DMS53 treated with DMSO at 0.1 percent for 48 hours (cell line): ENCODE results near the gene GPX4.

Experiments
- DNase-seq: peaks from one replicate; lab custom pipeline; 2025; ENCODE audit not compliant: unreplicated experiment; lab: John Stamatoyannopoulos, UW

Gene GPX4

DNA sequence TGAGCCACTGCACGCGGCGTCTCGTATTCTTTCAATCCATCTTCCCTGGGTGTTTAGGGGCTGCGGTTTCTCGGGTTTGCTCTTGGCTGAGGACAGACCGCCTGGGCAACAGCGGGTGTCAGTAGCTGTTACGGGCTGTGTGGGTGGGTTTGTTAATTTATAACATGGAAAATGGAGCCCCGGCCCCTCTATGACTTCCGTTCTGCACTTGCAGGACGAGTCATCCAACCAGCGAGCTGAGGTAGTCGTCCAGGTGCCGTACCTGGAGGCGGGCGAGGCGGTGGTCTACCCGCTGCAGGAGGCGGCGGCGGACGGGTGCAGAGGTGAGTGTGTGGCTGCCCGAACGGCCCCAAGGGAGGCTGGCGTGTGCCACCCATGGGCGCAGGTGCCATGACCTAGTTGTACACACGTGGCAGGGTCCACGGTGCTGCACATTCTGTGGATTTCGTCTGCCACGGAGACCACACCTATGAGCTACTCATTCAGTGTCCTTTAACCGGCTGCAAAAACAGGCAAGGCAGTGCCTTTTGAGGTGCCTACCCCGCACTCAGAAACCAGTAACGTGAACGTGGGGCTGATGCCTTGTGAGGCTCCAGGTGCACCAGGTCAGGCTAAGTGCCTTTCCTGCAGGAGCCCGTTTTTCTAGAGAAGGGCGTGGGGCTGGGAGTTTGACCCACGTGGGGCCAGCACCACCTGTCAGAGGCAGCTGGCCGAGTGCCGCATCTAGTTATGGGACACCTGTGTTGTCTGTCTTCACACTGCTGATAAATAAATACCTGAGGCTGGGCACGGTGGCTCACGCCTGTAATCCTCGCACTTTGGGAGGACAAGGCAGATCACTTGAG is 19.5 kb upstream of the GPX4 start:
- peak; percentile 43 for DNase-seq

DNA sequence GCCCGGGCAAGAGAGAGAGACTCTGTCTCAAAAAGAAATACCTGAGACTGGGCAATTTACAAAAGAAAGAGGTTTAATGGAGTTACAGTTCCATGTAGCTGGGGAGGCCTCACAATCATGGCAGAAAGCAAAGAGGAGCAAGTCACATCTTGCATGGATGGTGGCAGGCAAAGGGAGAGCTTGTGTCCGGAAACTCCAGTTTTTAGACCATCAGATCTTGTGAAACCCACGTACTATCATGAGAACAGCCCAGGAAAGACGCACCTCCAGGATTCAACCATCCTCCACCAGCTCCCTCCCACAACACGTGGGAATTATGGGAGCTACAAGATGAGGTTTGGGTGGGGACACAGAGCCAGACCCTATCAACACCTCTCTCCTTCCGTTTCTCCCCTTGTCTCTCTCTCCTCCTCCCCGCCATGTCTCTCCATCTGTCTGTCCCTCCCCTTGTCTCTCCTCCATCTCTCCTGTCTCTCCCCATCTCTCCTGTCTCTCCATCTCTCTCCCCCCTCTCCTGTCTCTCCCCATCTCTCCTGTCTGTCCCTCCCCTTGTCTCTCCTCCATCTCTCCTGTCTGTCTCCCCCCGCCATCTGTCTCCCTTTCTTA is 18.6 kb upstream of the GPX4 start:
- no peak for DNase-seq

- no peak for DNase-seq
Observed at GRCh38 chr19:1085676-1086442, 17.9 kb upstream of the GPX4 start.

DNA sequence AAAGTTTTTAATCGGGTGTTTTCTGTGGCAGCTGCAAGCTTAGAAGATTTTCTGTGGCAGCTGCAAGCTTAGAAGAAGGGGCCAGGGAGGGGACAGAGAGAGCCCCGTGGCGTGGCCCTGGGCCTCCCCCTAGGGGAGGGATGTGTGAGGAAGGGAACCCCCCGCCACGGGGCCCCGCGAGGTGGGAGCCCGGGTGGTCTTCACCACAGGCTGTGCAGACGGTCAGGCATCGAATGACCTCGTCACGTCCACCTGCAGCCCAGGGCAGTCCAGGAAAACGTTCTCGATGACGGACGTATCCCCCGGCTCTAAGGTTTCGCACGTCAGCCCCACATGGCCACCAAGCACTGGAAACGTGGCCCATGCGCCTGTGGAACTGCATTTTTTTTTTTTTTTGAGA is 17.2 kb upstream of the GPX4 start:
- DNase-seq: no peak

- DNase-seq: no peak
Observed at GRCh38 chr19:1087813-1088415, 15.9 kb upstream of the GPX4 start.

DNA sequence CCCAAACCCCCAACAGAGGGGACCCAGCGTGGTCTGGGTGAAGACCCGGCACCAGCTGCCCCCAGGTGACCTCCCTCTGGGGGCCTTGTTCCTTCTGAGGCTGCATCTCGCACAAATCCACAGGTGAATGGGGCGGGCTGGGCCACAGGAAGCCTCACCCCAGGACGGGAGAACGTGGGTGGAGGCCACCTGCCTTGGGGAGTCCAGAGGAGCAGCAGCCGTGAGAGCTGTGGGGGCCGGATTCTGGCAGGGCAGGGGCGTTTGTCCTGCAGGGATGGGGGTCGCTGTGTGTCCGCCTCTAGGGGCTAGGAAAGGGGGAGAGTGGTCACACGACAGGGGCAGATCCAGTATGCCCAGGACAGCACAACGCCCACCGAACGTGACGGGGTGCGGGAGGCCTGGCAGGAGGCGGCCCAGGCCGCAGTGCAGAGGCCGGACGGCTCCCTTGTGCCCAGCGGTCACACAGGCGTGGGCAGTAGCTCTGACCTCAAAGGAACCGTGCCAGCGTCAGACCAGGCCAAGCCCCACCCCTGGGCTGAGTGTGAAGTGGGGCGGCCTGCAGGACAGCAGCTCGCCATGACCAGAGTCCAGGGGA is 15.3 kb upstream of the GPX4 start:
- DNase-seq: no peak

DNA sequence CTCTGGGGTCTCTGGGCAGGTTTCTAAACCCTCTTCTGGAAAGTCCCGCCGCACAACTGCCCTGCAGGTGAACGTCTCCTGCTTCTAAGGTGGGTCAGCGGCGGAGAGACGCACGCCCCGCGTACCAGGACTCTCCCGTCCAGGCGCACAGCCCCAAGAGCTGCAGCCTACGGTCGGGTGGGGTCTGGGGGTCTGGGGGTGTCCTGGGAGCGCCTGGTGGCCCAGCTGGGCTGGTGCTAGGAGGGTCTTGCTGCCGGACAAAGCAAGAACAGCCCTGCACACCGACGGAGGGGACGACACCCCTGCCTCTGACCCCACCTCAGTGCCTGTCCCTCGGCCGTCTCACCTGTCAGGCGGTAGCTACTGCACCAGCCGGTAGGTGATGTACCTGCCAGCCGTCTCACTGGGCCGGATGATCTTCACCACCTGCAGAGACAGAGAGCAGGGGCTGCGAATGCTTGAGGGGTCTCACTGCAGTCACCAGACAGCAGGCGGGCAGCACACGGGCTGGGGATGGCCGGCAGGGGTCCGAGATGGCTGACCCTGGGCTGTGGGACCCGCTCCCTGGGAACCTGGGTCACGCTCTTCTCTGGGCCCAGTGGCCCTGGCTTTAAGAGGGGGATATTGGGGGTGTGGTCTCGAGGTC is 14.5 kb upstream of the GPX4 start:
- no peak for DNase-seq

DNA sequence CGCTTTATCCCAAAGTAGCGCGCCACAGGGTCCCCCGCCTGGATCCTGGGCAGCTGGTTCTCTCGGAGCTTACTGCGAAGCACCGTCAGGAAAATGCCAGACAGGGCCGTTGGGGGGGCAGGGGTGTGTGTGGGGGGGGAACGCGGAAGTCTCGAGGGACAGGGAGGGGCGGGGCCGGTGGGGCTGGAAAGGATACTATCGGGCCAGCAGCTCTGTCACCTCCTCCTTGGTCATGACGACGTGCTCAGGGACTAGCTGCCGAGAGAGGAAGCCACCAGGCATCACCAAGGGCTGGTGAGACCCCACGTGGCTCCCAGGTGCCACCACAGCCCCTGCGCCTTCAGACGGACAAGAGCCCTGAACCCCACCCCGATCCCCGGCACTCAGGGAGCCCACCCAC is 13.9 kb upstream of the GPX4 start:
- no peak for DNase-seq

DNA sequence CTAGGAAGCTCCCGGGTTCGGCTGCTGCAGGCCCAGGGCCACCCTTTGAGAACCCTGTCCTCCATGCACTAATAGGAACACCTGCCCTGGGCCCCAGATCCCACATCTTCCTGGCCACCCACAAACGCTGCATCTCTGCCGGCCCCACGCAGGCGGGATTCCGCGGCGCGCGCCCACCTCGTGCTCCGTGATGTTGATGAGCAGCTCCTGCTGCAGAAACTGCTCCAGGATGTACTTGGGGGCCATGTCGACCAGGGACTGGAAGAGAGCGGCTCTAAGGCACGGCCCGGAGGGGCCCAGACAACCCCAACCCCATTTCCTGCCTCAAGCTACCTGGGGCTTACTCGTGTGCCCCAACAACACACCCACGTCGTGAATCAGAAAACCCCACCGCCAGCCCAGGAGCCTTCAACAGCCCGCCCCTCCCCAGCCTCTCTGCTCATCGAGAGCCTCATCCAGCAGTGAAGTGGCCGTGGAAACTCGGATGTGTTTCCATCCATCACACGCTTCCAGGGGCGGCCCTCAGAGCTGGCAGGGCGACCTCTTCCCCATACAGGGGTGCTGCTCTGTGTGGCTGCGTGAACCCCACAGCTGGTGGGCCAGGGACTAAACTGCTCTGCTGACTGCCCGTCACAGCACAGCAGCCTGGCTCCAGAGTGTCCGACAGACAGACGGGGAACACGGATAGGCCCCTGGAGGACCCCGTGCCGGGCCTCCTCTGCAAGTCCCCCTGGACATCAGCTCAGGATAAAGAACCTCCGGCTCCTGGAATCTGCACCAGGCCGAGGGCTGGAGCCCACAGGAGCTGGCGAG is 12.9 kb upstream of the GPX4 start:
- no peak for DNase-seq

DNA sequence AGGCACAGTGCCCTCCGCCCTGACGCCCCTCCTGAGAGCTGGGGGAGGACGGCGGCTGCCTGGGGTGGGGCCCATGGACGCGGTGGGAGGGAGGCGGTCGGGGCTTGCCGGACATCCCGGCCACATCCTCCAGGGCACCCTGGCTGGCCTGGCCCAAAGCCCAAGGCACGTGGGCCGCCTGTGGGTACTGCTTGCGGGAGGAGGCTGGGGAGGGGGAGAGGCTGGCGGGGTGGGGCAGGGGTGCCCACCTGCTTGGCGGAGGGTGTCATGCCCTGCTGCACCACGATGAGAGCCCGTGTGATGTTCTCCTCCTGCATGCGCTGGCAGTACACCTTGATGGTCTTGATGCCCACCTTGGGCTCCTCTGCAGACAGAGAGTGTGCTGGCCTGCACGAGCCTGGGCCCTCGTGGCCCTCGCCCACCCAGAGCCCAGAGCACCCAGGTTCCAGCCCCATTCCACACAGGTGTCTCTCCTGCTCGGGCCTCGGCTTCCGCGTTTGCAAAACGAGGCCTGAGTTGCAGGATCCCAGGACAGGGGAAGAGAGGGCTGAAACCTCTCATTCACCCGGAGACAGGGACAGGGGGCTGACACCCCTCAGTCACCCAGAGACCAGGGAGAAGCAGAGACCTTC is 12.1 kb upstream of the GPX4 start:
- no peak for DNase-seq

DNA sequence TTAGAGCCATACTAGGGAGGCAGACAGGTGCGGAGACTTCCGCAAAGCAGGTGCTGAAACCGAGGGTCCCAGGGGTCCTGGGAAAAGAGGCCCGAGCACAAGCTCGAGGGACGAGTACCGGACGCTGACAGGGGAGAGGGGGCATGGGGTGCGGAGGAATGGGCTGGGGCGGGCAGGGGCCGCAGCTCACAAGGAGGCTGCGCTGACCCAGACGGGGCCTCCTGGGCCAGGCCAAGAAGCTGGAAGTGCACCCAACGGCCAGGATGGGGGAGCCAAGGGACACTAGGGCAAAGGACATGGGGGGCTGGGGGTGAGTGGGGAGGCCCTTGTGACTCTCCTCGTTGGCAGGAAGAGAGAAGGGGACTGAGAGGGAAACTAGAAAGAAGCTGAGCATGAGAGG is 10.5 kb upstream of the GPX4 start:
- DNase-seq: no peak

DNA sequence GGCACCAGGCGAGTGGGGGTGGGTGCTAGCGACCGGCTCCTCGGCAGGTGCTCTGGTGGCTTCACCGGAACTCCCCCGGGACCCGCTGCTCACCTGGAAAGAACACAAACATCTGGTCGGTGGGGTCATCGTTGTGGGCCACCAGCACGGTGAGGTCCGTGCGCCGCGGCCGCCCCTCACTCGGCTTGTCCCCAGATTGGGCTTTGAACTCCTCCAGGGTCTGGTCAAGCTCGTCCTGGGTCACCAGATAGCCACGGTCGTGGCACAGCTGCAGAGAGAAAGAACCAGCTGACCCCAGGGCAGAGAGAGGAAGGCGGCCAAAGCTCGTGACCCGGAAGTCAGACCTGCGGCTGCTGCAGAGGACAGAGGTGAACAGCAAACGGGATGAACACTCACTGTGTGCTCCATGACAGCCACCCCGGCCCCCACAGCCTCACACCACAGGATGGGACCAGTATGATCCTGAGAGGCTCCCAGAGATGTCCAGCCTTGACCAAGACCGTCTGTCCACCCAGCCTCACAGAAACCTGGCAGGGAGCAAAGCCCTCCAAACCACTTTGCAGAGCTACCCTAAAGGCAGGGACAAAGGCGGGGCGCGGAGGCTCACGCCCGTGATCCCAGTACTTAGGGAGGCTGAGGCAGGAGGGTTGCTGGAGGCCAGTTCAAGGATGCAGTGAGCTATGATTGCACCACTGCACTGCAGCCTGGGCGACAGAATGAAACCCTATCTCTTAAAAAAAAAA is 9.8 kb upstream of the GPX4 start:
- no peak for DNase-seq

- DNase-seq: no peak
Observed at GRCh38 chr19:1094655-1094977, 9.2 kb upstream of the GPX4 start.

DNA sequence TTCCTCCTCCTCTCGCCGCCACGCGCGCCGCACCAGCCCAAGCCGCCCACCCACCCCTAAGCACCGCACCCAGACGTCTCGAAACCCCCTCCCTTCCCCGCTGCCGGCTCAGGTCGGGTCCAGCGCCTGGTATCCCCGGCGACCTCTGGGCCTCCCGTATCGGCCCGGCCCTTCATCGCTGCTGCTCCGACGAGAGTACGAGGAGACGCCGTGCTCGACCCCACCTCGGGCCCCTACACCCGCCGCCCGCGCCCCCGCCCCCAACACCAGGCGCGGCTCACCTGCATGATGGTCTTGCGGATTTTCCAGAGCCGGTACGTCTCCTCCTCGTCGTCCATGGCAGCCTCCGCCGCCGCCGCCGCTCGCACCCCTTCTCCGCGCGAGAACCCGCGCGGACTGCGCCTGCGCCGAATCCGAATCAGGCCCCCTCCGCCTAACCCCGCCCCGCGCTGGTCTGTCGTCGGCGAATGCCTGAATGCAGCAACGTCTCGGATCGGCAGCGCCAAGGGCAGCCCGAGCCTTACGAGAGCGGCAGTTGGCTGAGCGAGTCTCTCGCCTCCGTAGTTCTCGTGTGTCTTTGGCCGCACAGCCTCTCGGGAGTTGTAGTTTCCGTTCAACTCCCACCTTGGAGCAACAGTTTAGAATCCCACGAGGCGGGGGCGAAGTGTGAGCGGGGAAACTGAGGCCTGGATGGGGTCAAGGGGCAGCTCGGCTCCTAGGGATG is 8.7 kb upstream of the GPX4 start, which contains the start of gene POLR2E:
Gene POLR2E (minus strand): TSS at position 398 of the 724 bp plus-strand sequence. CDS start 60 bp downstream, at position 338.
- peak; percentile 74 for DNase-seq

- peak; percentile 31 for DNase-seq
Observed at GRCh38 chr19:1097810-1098176, 6.0 kb upstream of the GPX4 start.

DNA sequence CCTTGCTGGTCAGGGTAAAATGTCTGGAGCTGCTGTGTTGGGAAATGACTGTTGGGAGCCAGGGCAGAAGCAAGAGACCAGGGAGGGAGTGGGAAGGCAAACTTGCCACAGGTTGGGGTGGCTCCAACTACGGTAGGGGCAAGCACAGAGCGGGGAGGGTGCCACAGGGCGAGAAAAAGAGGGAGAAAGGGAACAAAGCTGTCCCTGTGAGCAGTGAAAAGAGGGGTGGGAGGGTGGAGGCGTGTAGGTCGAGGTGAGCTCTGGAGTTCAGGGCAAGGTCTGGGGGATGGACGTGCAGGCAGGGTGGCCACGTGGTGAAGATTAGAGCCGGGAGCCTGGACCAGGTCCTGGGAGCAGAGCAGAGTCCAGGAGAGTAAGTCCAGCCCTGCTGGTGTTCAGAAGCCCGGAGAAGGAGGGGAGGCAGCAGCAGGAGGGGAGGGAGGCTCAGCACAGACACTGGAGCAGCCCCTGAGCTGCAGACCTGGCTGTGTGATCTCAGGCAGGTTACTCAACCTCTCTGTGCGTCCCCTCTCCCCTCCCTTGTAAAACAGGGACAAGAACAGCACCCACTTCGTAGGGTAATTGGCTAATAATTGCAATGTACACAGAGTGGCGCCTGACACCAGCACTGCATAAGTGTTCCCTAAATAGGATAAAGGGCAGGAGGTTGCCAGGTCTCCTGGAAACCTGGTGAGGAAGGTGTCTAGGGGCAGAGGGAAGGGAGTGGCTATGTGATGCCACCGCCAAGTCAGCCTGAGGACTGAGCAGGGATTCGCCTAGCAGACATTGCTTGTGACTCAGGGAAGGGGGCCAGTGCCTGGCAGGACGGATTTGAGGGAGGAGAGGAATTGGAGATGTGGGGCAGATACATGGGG is 5.4 kb upstream of the GPX4 start:
- DNase-seq: peak; percentile 30

GRCh38 chr19:1101337-1101698 is 2.5 kb upstream of the GPX4 start:
- no peak for DNase-seq
